ENCODE results near the gene MAGEF1.
A peak's percentile ranks its signal among the peaks of the same experiment; 100 is the strongest.

MAGEF1 gene

DNA sequence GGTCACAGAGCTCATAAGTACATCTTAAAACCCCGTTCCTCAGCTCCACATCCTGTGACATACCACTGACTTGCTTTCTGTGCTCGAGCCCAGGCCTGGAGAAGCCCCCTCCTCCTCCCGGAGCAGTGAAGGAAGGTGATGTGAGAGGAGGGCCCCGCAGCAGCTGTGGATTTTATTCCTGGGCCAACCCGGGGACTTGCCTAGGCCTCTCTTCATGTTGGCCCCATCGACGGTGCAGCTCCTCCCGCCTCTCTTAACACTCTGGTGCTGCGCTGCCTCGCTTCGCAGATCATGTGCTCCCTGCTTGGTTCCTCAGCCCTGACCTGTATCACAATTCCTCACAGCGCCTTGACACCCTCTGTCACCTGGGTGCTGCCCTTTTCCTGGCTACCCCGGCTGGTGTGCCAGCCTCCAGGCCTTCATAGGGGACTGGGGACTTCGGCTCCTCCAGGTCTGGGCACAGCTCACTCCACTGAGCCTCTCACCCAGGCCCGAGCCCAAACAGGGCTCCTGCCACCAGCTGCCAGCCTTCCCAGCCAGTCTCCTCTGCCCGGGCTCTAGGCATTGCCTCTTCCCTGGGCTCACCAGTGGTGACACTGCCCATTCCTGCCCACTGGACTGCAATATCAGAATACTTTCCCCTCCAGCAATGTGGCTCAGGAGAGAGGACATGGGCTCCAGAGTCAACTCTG is 21.5 kb downstream of the MAGEF1 start:
- no peak for DNase-seq (ENCODE audit: low spot score)

DNA sequence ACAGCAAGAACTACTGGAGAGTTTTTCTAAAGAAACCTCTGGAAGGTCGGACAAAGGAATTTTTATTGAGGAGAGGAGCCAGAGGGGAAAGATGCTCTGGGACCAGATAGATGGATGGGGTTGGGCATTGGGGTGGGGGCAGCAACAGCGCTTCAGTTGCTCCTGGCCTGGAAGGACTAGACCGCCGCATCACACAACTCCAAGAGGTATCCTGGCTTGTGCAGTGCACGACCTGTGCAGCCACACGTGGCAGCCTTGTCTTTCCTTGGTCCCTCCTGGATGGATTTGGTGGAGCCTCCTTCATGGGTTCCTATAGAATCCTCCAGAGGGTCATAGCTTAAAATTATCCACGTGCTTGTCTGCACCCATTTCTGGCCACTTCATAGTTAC is 23.0 kb downstream of the MAGEF1 start:
- DNase-seq (ENCODE audit: low spot score): no peak

DNA sequence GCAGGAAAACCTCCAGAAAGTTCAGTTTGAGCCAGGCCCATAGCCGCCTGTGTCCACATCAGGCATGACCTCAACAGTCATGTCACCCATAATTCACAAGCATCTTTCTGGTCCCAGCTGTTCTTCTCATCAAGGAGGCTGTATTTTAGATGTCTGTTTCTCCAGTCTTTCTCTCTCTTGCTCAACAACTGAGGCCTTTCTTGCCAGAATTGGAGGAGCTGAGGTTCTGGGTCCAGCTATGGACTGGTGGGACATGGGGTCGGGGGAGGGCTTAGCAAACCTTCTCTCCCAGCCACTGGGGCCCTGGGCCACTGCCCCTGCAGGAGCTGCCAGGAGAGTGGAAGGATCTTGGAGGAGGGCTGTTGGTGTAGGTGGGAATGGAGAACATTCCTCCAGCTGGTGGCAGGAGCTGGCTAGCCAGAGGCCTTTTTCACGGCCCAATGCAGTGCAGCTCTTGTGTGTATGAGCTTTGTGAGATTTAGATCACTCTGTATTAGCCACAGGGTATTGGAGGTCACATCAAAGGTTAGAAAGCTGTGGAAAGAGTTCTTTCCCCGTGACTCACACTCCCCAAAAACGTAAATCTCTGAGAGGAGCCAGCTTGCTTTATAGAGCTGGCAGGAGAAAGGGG is 23.5 kb downstream of the MAGEF1 start:
- DNase-seq (ENCODE audit: low spot score): no peak

DNA sequence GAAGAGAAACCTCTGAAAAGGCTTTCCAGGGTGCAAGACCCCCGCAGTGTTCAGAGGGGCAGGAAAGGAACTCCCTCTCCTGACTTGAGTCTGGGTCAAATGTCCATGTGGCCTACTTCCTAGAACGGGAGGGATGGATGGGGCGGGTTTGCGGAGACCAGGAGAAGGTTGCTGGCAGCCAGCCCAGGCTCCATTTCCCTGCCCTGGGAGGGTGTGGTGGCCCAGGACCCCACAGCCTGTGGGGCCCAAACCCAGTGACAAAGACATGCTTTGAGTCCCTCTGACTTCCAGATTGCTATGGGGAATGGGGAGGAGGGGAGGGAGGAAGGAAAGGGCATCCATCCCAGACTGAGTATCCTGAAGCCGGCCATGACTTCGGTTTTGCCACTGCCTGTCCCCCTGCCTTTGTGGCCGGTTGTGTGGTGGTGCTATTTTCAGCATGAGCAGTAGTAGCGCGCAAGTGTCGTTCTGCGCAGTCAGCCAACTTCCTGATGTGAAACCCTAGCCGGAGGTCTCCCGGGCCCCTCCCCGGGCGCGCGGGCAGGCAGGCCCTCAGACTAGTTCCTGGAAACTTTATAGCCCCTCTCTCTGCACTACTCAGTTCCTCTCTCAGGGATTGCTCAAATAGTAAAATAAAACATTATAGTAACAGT is 24.4 kb downstream of the MAGEF1 start:
- peak; percentile 64 for DNase-seq (ENCODE audit: low spot score)

DNA sequence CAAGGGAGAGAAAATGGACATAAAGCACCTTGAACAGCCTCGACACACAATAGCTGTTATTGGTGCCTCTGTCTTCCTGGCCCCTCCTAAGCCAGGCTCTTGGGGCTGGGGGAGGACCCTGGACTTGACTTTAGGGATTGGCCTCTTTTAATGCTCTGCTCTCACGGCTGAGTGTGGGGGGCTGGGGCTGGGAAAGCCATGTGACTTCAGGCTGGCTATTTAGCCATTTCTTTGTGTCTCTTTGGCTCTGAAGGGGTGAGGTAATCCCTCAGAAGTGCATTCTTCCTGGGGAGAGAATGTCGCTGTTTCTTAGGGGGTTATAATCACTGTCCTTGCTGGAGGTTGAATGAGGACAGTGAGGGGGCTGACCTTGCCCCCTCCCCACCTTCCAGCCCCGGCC is 26.2 kb downstream of the MAGEF1 start:
- no peak for DNase-seq (ENCODE audit: low spot score)

DNA sequence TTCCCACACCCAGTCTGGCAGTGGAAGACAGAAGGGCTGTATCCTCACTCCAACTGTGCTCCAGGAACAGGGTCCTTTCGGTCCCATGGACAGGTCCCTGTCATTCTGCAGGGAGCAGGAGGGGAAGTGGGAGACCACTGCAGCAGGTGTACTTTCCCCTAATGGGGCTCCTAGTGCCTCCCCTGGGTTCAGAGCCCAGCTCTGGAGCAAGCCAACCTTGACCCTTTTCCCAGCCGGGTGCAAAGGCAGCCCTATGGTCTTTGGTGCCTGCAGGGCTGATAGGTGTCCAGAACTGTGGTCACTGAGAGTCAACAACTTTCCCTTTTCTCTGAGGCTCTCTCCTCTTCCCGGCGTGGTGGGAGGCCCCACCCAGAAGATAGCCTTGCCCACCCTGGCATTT is 26.8 kb downstream of the MAGEF1 start:
- no peak for DNase-seq (ENCODE audit: low spot score)

DNA sequence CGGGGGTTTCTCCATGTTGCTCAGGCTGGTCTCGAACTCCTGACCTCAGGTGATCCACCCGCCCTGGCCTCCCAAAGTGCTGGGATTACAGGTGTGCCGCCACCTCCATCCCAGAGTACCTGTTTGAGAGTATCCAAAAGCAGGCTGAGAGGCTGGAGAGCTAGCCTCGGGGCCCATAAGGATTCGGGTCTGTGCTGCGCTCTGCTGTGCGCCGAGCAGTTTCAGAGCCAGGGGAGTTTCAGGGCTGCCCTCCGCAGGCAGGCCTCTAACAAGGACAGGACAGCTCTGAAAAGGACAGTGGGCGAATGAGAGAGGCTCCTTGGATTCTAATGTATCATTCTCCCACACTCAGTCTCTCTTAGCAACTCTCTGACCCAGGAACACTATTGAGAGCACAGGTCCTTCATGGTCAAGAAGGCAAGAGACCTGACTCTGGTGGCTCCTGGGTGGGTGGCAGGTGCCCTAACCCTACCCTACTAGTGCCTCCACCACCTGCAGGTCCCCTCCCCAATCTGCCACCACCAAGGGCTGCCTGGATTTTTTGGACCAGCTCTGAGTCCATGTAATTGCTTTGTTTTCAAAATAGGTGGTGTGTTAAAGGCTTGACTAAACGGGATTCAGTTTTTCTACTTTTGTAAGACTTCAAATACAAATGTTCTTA is 27.8 kb downstream of the MAGEF1 start:
- no peak for DNase-seq (ENCODE audit: low spot score)

DNA sequence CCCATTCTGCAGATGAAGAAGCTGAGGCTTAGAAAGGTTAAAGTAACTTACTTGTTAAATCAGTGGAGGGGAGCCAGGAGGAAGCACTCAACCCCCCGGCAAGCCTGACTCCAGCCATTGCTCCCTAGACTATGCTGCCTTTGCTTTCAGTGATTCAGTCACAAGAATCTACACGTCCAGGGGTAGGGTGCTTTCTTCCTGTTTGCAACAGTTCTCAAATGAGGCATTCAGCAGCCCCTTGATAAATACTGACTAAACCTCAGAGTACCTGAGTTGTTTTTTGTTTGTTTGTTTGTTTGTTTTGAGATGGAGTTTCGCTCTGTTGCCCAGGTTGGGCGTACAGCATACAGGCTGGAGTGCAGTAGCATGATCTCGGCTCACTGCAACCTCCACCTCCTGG is 28.6 kb downstream of the MAGEF1 start:
- no peak for DNase-seq (ENCODE audit: low spot score)

DNA sequence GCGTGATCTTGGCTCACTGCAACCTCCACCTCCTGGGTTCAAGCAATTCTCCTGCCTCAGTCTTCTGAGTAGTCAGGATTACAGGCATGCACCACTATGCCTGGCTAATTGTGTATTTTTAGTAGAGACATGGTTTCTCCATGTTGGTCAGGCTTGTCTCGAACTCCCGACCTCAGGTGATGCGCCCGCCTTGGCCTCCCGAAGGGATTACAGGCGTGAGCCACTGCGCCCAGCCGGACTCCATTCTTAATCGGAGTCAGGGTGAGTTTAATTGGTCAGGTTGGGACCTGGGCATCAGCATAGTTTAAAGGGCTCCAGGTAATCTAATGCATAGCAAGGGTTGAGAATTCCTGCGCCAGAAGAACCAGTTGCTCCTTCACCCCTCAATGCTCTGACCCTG is 29.2 kb downstream of the MAGEF1 start:
- DNase-seq (ENCODE audit: low spot score): no peak

DNA sequence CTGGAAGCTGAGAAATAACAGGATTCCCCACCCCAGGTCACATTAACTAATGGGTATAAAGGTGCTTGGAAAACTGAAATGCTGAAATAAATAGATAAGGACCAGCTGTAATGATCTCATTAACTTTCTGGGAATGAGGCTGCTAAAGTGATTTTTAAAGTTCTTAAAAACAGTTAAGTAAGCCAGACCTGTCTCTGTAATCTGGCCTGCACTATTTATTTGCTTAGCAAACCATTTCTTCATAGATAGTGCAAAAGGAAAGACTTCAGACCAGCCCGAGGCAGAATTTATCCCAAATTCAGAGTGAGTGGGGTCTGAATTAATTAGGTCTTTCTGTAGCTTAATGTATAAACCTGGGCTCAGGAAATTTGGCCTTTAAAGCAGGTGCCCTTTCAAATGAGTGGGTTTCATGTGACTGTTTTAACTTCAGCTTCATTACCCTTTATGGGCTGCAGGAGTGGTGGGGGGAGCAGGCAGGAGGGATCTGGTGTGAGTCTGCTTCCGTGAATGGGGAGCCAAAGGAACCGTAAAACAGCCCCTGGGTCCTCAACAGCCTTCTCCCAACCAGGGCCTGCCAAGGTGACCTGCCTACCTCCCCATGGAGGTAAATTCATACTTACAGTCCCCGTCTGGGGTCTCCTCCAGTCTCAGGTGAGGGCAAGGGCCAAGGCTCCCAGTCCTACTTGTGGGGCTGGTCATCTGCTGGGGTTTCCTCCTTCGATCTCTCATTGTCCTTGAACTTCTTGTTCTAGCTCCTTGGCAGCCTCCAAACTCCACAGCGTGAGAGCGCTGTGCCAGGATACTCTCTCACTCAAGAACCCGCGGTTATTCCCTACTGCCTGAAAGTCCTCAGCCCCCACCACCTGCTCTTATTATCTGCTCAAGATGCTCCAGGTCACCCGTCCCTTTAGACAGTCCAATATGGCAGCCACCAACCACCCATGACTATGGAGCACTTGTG is 31.2 kb downstream of the MAGEF1 start:
- no peak for DNase-seq (ENCODE audit: low spot score)

DNA sequence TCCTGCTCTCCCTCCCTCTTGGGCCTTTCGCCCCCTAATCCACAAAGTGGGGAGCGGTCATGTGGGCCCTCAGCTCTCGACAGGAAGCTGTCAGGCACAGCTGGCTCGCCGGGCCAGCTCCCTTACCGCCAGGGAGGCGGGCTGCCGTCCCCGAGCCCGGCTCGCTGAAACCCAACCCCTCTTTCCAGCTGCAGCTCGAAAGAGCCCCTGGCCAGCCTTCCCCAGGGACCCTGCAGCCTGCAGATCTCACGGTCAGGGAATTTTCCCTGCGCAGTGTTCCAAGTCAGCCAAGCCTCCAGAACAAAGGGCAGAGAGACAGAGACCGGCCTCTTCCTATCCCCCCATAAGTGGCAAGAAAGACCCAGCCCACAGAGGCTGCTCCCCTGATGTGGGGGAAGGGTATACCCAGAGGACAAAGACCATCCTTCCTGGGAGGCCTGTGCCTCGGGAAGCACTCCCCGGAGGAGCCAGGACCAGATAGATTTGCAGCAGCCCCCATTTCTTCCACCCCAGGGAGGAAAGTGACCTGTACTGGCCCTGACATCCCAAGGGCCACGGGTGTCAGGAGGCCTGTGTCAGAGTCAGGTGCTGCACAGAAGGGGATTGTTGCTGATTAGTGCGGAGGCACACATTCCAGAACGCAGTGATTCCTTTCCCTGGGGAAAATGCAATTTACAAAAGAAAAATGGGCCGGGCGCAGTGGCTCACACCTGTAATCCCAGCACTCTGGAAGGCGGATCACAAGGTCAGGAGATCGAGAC is 32.6 kb downstream of the MAGEF1 start:
- no peak for DNase-seq (ENCODE audit: low spot score)

DNA sequence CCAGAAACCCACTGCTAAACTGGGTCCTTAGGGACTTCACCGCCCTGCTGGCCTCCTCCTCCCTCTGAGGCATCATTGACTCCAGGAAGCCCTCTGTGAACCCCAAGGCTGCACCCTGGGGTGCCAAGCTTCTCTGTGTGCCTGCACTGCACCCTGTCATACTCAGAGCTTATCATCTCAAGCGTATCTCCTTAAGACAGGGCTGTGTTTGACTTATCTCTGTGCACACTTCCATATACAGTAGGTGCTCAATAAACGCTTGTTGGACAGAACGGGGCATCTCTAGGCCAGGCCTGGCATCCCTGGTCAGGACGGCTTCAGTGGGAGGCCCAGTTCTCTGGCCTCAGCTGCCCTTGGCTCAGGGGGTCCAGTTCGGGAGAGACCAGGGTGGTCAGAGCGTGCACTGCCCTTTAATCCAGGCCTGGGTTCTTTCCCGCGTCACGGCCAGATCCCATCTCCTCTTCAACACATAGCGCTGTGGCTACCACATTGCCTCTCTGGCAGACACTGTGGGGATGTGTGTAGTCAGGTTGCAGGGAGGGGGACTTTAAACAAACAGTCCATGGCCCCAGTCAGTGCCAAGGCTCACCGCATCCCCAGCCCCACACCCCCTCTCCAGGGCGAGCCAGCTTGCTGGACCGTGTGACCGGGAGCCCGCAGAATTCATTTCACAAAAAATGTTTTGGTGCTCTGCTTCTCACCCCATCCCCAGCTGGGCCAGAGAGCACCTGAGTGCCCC is 33.4 kb downstream of the MAGEF1 start:
- no peak for DNase-seq (ENCODE audit: low spot score)

DNA sequence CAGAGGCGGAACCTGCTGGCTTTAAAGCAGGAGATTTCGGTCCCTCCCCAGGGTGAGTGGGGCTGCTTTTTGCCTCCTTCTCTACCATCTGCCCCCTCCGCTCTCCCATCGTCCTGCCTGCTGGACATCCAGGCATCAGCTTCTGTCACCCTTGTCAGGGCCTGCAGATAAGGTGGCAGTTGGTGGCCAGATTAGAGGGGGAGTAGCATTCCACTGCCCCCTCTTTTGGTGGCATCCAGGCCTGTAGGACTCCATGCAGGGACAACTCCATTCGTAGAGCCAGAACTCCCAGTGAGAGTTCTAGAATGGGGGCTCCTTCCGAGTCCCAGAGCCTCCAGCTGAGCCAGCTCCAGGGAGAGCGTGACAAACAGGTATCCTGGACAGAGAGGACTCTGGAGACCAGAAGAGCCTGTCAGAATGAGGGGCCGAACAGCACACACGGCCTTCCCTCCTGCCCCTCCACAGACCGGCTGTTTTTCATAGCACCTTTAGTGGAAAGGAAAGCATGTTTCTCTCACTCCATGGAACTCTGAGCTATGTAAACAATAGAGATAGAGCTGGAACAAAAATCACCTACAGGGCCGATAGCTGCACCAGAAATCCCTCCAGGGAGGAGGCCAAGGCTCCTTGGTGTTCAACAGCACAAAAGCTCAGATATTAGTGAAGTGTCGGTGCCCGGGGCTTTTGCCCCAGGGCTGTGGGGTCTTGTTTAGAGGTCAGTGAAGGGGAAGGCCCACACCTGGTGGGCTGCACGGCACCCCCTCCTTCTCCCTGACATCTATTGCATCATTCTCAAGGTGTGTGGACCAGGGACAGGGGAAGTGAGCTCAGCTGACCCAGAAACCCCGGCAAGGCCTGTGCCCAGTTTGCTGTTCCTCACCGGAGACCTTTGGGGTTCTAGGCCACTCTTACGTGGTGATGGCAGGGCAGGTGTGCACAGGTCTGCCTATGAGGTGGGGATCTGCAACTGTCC is 34.2 kb downstream of the MAGEF1 start:
- DNase-seq (ENCODE audit: low spot score): no peak

DNA sequence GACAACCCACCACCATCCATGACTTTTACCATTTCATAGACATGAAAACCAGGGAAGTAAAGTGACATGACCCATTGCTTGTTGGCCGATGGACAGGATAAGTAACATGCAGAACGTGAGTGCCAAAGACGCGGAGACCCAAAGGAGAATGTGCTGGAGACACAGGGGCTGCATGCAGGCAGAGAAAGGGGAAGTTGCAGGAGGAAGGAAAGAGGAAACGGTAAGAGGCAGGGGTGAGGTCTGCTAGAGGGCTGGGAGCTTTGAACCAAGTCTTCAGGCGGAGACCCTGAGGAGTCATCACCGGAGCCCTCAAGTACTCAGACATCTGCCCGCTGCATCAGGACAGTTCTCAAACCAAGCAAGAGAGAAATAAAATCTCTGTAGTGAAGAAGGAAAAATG is 34.9 kb downstream of the MAGEF1 start:
- DNase-seq (ENCODE audit: low spot score): peak; percentile 71

DNA sequence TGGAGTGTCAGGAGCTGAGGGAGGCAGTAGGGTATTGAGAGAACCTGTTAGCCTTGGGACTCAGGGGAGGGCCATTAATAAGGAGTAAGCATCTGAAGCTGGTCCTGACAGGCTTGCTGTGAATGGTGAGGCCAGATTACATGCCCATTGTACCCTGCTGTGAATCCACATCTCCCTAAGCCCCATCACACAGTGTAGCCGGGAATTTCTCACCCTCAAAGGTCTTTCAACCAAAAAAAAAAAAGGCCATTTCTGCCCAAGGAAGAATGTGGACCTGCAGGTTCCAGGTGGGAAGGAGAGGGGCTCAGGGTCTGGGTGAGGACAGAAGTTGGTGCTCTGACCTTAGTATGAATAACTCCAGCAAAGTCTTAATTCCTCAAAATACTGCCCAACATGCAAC is 37.2 kb downstream of the MAGEF1 start:
- DNase-seq (ENCODE audit: low spot score): no peak

DNA sequence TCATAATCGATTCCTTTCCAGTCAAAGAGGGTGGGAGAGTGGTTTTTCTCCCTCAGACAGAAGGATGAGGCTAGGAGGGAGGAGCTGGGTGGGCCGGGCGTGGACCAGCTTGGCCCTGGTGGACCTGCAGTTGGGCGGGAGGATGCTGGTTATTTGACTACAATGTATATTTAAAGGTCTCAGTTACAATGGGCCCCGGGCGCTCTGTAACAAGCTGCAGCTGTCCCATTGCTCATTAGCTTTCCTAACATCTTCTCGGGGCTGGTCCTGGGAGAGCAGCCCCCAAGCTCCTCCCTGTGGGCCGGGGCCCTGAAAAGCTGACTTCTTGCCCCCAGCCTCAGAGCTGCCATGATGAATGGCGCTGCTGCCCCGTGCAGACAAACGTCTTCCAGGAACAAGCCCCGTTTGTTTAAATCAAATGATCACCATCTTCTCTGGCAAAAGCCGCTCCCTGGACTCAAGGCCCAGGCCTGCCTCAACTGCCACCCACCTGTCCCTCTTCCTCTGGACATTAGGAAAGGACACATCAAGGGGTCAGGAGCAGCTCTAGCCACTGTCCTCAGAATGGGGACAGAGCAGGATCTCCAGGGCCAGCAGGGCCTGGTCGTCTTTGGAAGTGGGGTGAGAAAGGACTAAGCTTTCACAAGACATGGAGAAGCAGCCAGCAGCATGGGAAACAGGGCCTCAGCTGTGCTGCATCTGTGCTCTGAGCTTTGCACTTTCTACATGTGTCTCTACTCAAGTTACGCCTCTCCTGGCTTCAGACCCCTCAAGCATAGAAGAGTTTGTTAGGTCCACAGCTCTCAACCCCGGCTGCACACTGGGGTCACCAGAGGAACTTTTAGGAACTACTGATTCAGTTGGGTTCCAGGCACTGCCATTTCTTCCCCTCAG is 38.6 kb downstream of the MAGEF1 start:
- no peak for DNase-seq (ENCODE audit: low spot score)

DNA sequence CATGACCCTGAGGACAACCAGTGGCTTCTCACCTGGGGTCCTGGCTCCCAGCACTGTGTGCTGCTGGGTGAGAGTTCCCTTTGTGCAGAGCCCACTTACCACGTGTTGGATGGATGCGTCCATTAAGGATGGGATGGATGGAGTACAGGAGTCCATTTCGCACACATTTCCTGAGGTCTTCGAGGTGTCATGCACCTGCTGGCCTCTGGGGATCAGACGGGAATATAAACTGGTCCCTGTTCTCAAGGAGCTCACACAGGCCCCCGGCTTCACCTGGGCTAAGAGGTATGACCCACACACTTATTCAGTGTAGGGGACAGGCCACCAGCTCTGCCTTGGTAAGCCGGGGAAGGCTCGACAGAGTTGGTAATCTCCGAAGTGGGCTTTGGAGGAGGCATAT is 39.5 kb downstream of the MAGEF1 start:
- no peak for DNase-seq (ENCODE audit: low spot score)

DNA sequence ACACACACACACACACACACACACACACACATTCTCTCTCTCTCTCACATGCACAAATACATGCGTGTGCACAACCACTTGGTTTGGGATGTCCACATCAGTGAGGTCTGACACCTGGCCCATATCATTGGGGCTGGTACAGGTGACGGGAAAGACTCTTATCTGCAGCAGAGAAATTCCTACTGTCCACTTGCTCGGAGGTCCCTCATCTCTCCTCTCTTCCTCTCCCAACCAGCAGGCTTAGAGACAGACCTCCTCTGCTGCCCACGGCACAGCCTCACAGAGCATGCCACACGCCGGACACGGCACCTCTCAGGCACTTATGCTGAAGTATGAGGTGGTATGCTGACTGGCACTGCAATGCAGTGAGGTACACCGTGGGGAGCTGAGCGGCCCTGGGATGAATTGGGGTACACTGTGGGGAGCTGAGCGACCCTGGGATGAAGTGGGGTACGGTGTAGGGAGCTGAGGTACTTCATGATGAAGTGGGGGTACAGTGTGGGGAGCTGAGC is 41.7 kb downstream of the MAGEF1 start:
- DNase-seq (ENCODE audit: low spot score): no peak
